HepG2 (cell line): Measurements from ENCODE around the gene RFX2. TPM values are rescaled to one million over a fixed set of nuclear protein-coding genes. Genes with fewer than 3 reads are reported as not detected.

Experiments used
- GABPB1 ChIP-seq: IDR thresholded peaks from 2 replicates; pipeline ENCODE4 v1.6.1; 2016; ENCODE audit warnings: mild to moderate bottlenecking, missing genetic modification reagents, moderate library complexity, missing compliant biosample characterization
- HNRNPLL ChIP-seq: fragments of 200-400 bp; formaldehyde crosslinking; IDR thresholded peaks from 2 replicates; pipeline ENCODE4 v1.6.1; 2017; ENCODE audit warnings: mild to moderate bottlenecking, low read depth, low read length; ENCODE audit not compliant: poor library complexity, severe bottlenecking
- HOXA7 ChIP-seq: sonication (generic); formaldehyde crosslinking; IDR thresholded peaks from 2 replicates; pipeline ENCODE4 v1.8.1; 2022; ENCODE audit warnings: mild to moderate bottlenecking, missing genetic modification reagents, moderate library complexity
- IKZF1 ChIP-seq: fragments of 450-650 bp; IDR thresholded peaks from 2 replicates; pipeline ENCODE4 v1.7.1; 2016
- KDM1A ChIP-seq: IDR thresholded peaks from 2 replicates; pipeline ENCODE4 v1.6.1; 2016; ENCODE audit warnings: missing compliant biosample characterization
- KLF9 ChIP-seq: IDR thresholded peaks from 2 replicates; pipeline ENCODE4 v1.6.1; 2016; ENCODE audit warnings: low read depth
- MLLT10 ChIP-seq: sonication (generic); formaldehyde crosslinking; IDR thresholded peaks from 2 replicates; pipeline ENCODE4 v1.4.0; 2020; ENCODE audit warnings: missing genetic modification reagents
- NFYC ChIP-seq: IDR thresholded peaks from 2 replicates; pipeline ENCODE4 v1.6.1; 2016; ENCODE audit warnings: missing genetic modification reagents, missing compliant biosample characterization
- RAD51 ChIP-seq: fragments of 450-650 bp; IDR thresholded peaks from 2 replicates; pipeline ENCODE4 v1.6.1; 2016; ENCODE audit warnings: borderline replicate concordance
- RFX3 ChIP-seq: IDR thresholded peaks from 2 replicates; pipeline ENCODE4 v1.6.1; 2016; ENCODE audit warnings: missing biosample characterization, missing genetic modification reagents
- SYNCRIP ChIP-seq: fragments of 200-400 bp; formaldehyde crosslinking; IDR thresholded peaks from 2 replicates; pipeline ENCODE4 v1.6.1; 2018; ENCODE audit warnings: mild to moderate bottlenecking, low read depth, low read length; ENCODE audit not compliant: insufficient read depth
- TARDBP ChIP-seq: sonication (generic); formaldehyde crosslinking; IDR thresholded peaks from 2 replicates; pipeline ENCODE4 v1.8.0; 2022; ENCODE audit warnings: mild to moderate bottlenecking, missing genetic modification reagents
- TEAD3 ChIP-seq: optimal IDR thresholded peaks from 2 replicates; pipeline ENCODE3; 2016; ENCODE audit warnings: borderline replicate concordance
- ZC3H4 ChIP-seq: sonication (generic); formaldehyde crosslinking; IDR thresholded peaks from 2 replicates; pipeline ENCODE4 v1.4.0; 2020; ENCODE audit warnings: missing genetic modification reagents, borderline replicate concordance
- ZFP36L1 ChIP-seq: sonication (generic); formaldehyde crosslinking; IDR thresholded peaks from 2 replicates; pipeline ENCODE4 v1.8.0; 2022; ENCODE audit warnings: mild to moderate bottlenecking, missing genetic modification reagents, moderate library complexity
- ZNF143 ChIP-seq: sonication (generic); formaldehyde crosslinking; IDR thresholded peaks from 2 replicates; pipeline ENCODE4 v1.4.0; 2020; ENCODE audit warnings: missing genetic modification reagents
- ZNF615 ChIP-seq: sonication (generic); formaldehyde crosslinking; IDR thresholded peaks from 2 replicates; pipeline ENCODE4 v1.5.0; 2020; ENCODE audit warnings: mild to moderate bottlenecking, missing genetic modification reagents, borderline replicate concordance
- ZNF720 ChIP-seq: sonication (generic); formaldehyde crosslinking; IDR thresholded peaks from 2 replicates; pipeline ENCODE4 v1.4.0; 2020; ENCODE audit warnings: missing genetic modification reagents
- ZNF749 ChIP-seq: sonication (generic); formaldehyde crosslinking; IDR thresholded peaks from 2 replicates; pipeline ENCODE4 v1.8.0; 2022; ENCODE audit warnings: mild to moderate bottlenecking, missing genetic modification reagents, moderate library complexity, borderline replicate concordance
- ZNF850 ChIP-seq: sonication (generic); formaldehyde crosslinking; conservative IDR thresholded peaks from 2 replicates; pipeline ENCODE4 v1.9.0; 2021; ENCODE audit warnings: mild to moderate bottlenecking, missing genetic modification reagents
- polyA plus RNA-seq, 8 experiments: library from polyadenylated mRNA; depleted of rRNA in 3 of 8; stranded (reverse) in 7 of 8; unstranded in 1 of 8; fragments of >200 nt; fragmentation: Illumina TruSeq in 4 of 8; extraction: Trizol in 4 of 8; gene quantifications; 2 replicates each; pipeline versions ENCODE4 v1.2.1 to v1.2.3, GENCODE V29; 2011 to 2016; ENCODE audit warnings: low read depth in 4 of 8, missing spikeins in 1 of 8, mixed read lengths in 1 of 8; ENCODE audit not compliant: insufficient read depth in 1 of 8
- total RNA-seq, 5 experiments: library from RNA; depleted of rRNA; stranded (reverse); fragments of >200 nt; fragmentation: Illumina TruSeq; extraction: Trizol; gene quantifications; 2 replicates each; pipeline ENCODE4 v1.2.3, GENCODE V29; 2016; ENCODE audit warnings: low read depth in 1 of 5
- TF ChIP-seq, protein P1 (sequence below): sonication (generic); formaldehyde crosslinking; IDR thresholded peaks from 2 replicates; pipeline ENCODE4 v1.4.0; 2020; ENCODE audit warnings: mild to moderate bottlenecking, missing genetic modification reagents
- TF ChIP-seq, protein P2 (sequence below): sonication (generic); formaldehyde crosslinking; IDR thresholded peaks from 2 replicates; pipeline ENCODE4 v1.5.0; 2020; ENCODE audit warnings: mild to moderate bottlenecking, missing genetic modification reagents
- TF ChIP-seq, protein P3 (sequence below): sonication (generic); formaldehyde crosslinking; IDR thresholded peaks from 2 replicates; pipeline ENCODE4 v1.5.1; 2020; ENCODE audit warnings: missing genetic modification reagents, mild to moderate bottlenecking, borderline replicate concordance
- TF ChIP-seq, protein P4 (sequence below): sonication (generic); formaldehyde crosslinking; IDR thresholded peaks from 2 replicates; pipeline ENCODE4 v1.5.1; 2020; ENCODE audit warnings: mild to moderate bottlenecking, moderate library complexity, missing genetic modification reagents

RFX2 gene
- total and polyA plus RNA-seq, 2 of the 13 experiments (the other 11 are each of a cell fraction or from before 2014, with no cell fraction given) = 2.8 to 3.3 TPM

DNA sequence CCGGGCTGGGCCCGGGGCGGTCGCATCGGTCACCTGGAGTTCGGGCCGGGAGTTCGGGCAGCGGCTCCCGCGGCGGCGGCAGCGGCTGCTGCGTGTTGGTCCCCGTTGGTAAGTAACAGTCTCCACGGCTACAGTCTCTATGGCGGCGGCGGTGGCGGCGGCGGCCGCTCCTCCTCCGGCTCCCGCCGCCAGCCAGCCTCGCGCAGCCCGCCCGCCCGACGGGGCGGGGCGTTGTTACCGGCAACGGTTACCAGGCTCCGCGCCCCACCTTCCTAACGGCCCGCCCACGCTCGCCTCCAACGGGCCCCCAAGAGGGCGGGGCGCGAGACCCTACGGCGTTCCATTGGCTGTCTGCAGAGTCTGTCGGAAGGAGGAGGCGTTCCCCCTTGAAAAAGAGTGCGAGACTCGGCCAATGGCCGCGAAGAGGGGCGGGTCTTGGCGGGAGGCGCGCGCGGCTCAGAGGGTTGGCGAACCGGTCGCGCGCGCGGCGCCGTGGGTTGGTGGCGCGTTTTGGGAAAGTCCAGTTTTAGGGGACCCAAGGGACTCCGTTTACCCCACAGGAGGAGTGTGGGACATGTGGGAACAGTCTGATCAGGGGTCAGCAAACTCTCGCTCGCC is at the start of gene RFX2 (continued):
- TF ChIP-seq, protein P1, sequence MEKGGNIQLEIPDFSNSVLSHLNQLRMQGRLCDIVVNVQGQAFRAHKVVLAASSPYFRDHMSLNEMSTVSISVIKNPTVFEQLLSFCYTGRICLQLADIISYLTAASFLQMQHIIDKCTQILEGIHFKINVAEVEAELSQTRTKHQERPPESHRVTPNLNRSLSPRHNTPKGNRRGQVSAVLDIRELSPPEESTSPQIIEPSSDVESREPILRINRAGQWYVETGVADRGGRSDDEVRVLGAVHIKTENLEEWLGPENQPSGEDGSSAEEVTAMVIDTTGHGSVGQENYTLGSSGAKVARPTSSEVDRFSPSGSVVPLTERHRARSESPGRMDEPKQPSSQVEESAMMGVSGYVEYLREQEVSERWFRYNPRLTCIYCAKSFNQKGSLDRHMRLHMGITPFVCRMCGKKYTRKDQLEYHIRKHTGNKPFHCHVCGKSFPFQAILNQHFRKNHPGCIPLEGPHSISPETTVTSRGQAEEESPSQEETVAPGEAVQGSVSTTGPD (CRISPR knock-in tag) = no peak
- no peak for TF ChIP-seq ZNF749 (CRISPR knock-in tag)
- TF ChIP-seq ZNF720 (CRISPR knock-in tag) = no peak
- peak; percentile 94 for TF ChIP-seq NFYC
- TF ChIP-seq RFX3 = peak; percentile 72
- TF ChIP-seq, protein P2, sequence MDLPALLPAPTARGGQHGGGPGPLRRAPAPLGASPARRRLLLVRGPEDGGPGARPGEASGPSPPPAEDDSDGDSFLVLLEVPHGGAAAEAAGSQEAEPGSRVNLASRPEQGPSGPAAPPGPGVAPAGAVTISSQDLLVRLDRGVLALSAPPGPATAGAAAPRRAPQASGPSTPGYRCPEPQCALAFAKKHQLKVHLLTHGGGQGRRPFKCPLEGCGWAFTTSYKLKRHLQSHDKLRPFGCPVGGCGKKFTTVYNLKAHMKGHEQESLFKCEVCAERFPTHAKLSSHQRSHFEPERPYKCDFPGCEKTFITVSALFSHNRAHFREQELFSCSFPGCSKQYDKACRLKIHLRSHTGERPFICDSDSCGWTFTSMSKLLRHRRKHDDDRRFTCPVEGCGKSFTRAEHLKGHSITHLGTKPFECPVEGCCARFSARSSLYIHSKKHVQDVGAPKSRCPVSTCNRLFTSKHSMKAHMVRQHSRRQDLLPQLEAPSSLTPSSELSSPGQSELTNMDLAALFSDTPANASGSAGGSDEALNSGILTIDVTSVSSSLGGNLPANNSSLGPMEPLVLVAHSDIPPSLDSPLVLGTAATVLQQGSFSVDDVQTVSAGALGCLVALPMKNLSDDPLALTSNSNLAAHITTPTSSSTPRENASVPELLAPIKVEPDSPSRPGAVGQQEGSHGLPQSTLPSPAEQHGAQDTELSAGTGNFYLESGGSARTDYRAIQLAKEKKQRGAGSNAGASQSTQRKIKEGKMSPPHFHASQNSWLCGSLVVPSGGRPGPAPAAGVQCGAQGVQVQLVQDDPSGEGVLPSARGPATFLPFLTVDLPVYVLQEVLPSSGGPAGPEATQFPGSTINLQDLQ = no peak
- TF ChIP-seq SYNCRIP = no peak
- peak; percentile 63; the same call in 1 of the 2 replicates for TF ChIP-seq GABPB1
- no peak for TF ChIP-seq HOXA7 (CRISPR knock-in tag)
- peak; percentile 47 for TF ChIP-seq HNRNPLL
- no peak for TF ChIP-seq ZNF615 (CRISPR knock-in tag)
- TF ChIP-seq ZFP36L1 (CRISPR knock-in tag) = no peak
- no peak for TF ChIP-seq RAD51
- TF ChIP-seq ZNF143 = no peak
- TF ChIP-seq, protein P3, sequence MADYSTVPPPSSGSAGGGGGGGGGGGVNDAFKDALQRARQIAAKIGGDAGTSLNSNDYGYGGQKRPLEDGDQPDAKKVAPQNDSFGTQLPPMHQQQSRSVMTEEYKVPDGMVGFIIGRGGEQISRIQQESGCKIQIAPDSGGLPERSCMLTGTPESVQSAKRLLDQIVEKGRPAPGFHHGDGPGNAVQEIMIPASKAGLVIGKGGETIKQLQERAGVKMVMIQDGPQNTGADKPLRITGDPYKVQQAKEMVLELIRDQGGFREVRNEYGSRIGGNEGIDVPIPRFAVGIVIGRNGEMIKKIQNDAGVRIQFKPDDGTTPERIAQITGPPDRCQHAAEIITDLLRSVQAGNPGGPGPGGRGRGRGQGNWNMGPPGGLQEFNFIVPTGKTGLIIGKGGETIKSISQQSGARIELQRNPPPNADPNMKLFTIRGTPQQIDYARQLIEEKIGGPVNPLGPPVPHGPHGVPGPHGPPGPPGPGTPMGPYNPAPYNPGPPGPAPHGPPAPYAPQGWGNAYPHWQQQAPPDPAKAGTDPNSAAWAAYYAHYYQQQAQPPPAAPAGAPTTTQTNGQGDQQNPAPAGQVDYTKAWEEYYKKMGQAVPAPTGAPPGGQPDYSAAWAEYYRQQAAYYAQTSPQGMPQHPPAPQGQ (CRISPR knock-in tag) = no peak
- peak; percentile 20 for TF ChIP-seq TEAD3 (CRISPR knock-in tag)
- no peak for TF ChIP-seq ZNF850 (CRISPR knock-in tag)
- no peak for TF ChIP-seq MLLT10 (CRISPR knock-in tag)
- TF ChIP-seq KLF9 (CRISPR knock-in tag) = no peak
- no peak for TF ChIP-seq TARDBP
- TF ChIP-seq, protein P4, sequence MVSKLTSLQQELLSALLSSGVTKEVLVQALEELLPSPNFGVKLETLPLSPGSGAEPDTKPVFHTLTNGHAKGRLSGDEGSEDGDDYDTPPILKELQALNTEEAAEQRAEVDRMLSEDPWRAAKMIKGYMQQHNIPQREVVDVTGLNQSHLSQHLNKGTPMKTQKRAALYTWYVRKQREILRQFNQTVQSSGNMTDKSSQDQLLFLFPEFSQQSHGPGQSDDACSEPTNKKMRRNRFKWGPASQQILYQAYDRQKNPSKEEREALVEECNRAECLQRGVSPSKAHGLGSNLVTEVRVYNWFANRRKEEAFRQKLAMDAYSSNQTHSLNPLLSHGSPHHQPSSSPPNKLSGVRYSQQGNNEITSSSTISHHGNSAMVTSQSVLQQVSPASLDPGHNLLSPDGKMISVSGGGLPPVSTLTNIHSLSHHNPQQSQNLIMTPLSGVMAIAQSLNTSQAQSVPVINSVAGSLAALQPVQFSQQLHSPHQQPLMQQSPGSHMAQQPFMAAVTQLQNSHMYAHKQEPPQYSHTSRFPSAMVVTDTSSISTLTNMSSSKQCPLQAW = peak; percentile 69
- TF ChIP-seq IKZF1 = no peak
- no peak for TF ChIP-seq ZC3H4
- no peak for TF ChIP-seq KDM1A
